ENCODE measurements around the gene CD2BP2.
"Not testable (repeated sequence)": the region's sequence is repeated elsewhere in the genome, so short reads cannot be mapped to it uniquely, and the experiment has no call there.

The CD2BP2 gene

GRCh38 chr16:30358990-30359870 lies 4.1 kb upstream of the CD2BP2 start:
- DNase-seq = no peak

GRCh38 chr16:30358577-30358936 lies 3.4 kb upstream of the CD2BP2 start:
- no peak for DNase-seq

- no peak for DNase-seq
Measured at GRCh38 chr16:30357715-30358576, 2.8 kb upstream of the CD2BP2 start.

GRCh38 chr16:30357085-30357714 lies 2.1 kb upstream of the CD2BP2 start:
- DNase-seq = no peak

GRCh38 chr16:30356401-30357084 lies 1.4 kb upstream of the CD2BP2 start:
- DNase-seq = no peak

- no peak for DNase-seq
Measured at GRCh38 chr16:30355954-30356308, 823 bp upstream of the CD2BP2 start.

GRCh38 chr16:30354423-30355143 lies 525 bp downstream of the CD2BP2 start:
- DNase-seq = no peak

GRCh38 chr16:30353438-30354129 lies 1.5 kb downstream of the CD2BP2 start:
- DNase-seq = no peak

GRCh38 chr16:30352488-30353401 lies 2.4 kb downstream of the CD2BP2 start:
- DNase-seq = no peak

GRCh38 chr16:30351586-30352419 lies 3.3 kb downstream of the CD2BP2 start:
- no peak for DNase-seq

- no peak for DNase-seq
Measured at GRCh38 chr16:30351001-30351441, 4.1 kb downstream of the CD2BP2 start.

- no peak for DNase-seq
Measured at GRCh38 chr16:30350134-30350871, 4.8 kb downstream of the CD2BP2 start.

GRCh38 chr16:30349675-30350074 lies 5.4 kb downstream of the CD2BP2 start:
- no peak for DNase-seq

GRCh38 chr16:30348929-30349328 lies 6.2 kb downstream of the CD2BP2 start:
- no peak for DNase-seq

GRCh38 chr16:30348113-30348512 lies 7.0 kb downstream of the CD2BP2 start:
- no peak for DNase-seq

GRCh38 chr16:30346286-30346685 lies 8.8 kb downstream of the CD2BP2 start:
- DNase-seq = no peak

- not testable (repeated sequence) for DNase-seq
Measured at GRCh38 chr16:30343491-30343820, 11.7 kb downstream of the CD2BP2 start.

GRCh38 chr16:30342751-30343490 lies 12.2 kb downstream of the CD2BP2 start:
- no peak for DNase-seq

Measured in stimulated activated CD4-positive, alpha-beta T cell treated with anti-CD3 and anti-CD28 coated beads, Interleukin-2, amount 100 ng/mL, for 48 hours (primary cell).